Neural progenitor cell (in vitro differentiated cells): ENCODE measurements around the gene RPTOR. TPM values are rescaled to one million over a fixed set of nuclear protein-coding genes. Genes with fewer than 3 reads are reported as not detected.

Experiments used
- DNase-seq: peaks from one replicate; pipeline ENCODE4 v3.0.0-alpha.2; 2016; ENCODE audit warnings: low spot score
- H2AFZ ChIP-seq: fragments of 200-600 bp; sonication (generic); replicated peaks from 2 replicates; pipeline ENCODE4 v1.6.1; 2016; ENCODE audit warnings: antibody characterized with exemption
- H3F3A ChIP-seq: fragments of 200-600 bp; sonication (generic); 2 replicates; pipeline ENCODE4 v1.6.1; 2016; ENCODE audit warnings: antibody characterized with exemption, low read depth
- H3K27ac ChIP-seq: fragments of 200-600 bp; sonication (generic); 2 replicates; pipeline ENCODE4 v1.5.1; 2016; ENCODE audit warnings: mild to moderate bottlenecking
- H3K27me3 ChIP-seq: fragments of 200-600 bp; sonication (generic); 2 replicates; pipeline ENCODE4 v1.6.1; 2016; ENCODE audit warnings: mild to moderate bottlenecking, moderate library complexity
- H3K36me3 ChIP-seq: fragments of 200-600 bp; sonication (generic); 2 replicates; pipeline ENCODE4 v1.5.1; 2016
- H3K4me1 ChIP-seq: fragments of 200-600 bp; sonication (generic); 2 replicates; pipeline ENCODE4 v1.6.1; 2016; ENCODE audit warnings: mixed run types
- H3K4me2 ChIP-seq: fragments of 200-600 bp; sonication (generic); 2 replicates; pipeline ENCODE4 v1.6.1; 2016
- H3K4me3 ChIP-seq: fragments of 200-600 bp; sonication (generic); 2 replicates; pipeline ENCODE4 v1.5.1; 2016
- H3K79me2 ChIP-seq: fragments of 200-600 bp; sonication (generic); 2 replicates; pipeline ENCODE4 v1.6.1; 2016; ENCODE audit warnings: low read depth
- H3K9ac ChIP-seq: fragments of 200-600 bp; sonication (generic); 2 replicates; pipeline ENCODE4 v1.6.1; 2016
- H3K9me3 ChIP-seq: fragments of 200-600 bp; sonication (generic); 2 replicates; pipeline ENCODE4 v1.5.1; 2016; ENCODE audit warnings: low read depth
- H4K20me1 ChIP-seq: fragments of 200-600 bp; sonication (generic); 2 replicates; pipeline ENCODE4 v1.6.1; 2016; ENCODE audit warnings: low read depth
- H3K27ac Mint-ChIP-seq: 3 replicates; pipeline ENCODE4 v1.8.0; 2021; ENCODE audit warnings: mixed read lengths
- H3K27me3 Mint-ChIP-seq: 2 replicates; pipeline ENCODE4 v1.8.0; 2022; ENCODE audit warnings: low read depth, mild to moderate bottlenecking, inconsistent platforms, moderate library complexity, mixed read lengths; ENCODE audit not compliant: insufficient read depth
- H3K36me3 Mint-ChIP-seq: 3 replicates; pipeline ENCODE4 v1.8.0; 2021; ENCODE audit warnings: mixed read lengths
- H3K4me1 Mint-ChIP-seq: 3 replicates; pipeline ENCODE4 v1.8.0; 2021; ENCODE audit warnings: mixed read lengths
- H3K4me3 Mint-ChIP-seq: 3 replicates; pipeline ENCODE4 v1.8.0; 2021; ENCODE audit warnings: mild to moderate bottlenecking, moderate library complexity, mixed read lengths
- H3K9me3 Mint-ChIP-seq: 3 replicates; pipeline ENCODE4 v1.8.0; 2020; ENCODE audit warnings: mixed read lengths
- EZH2 ChIP-seq: fragments of 200-600 bp; sonication (generic); IDR thresholded peaks from 2 replicates; pipeline ENCODE4 v1.6.1; 2017; ENCODE audit warnings: antibody characterized with exemption, mild to moderate bottlenecking, moderate library complexity
- EZH2phosphoT487 ChIP-seq: fragments of 200-600 bp; sonication (generic); IDR thresholded peaks from 2 replicates; pipeline ENCODE4 v1.6.1; 2017; ENCODE audit warnings: antibody characterized with exemption
- total RNA-seq: library from RNA; depleted of rRNA; stranded (reverse); fragments of >200 nt; gene quantifications from 2 replicates; pipeline ENCODE4 v1.2.3, GENCODE V29; 2015; ENCODE audit warnings: low replicate concordance
- TF ChIP-seq, protein P1 (sequence below): fragments of 200-600 bp; sonication (generic); IDR thresholded peaks from 2 replicates; pipeline ENCODE4 v1.5.1; 2017; ENCODE audit warnings: antibody characterized with exemption, mild to moderate bottlenecking

RPTOR gene
- total RNA-seq, 1 donor from 2014 or later: 7.4 TPM

- H3K4me3 ChIP-seq: no peak overlapping the region
- TF ChIP-seq, protein P1, sequence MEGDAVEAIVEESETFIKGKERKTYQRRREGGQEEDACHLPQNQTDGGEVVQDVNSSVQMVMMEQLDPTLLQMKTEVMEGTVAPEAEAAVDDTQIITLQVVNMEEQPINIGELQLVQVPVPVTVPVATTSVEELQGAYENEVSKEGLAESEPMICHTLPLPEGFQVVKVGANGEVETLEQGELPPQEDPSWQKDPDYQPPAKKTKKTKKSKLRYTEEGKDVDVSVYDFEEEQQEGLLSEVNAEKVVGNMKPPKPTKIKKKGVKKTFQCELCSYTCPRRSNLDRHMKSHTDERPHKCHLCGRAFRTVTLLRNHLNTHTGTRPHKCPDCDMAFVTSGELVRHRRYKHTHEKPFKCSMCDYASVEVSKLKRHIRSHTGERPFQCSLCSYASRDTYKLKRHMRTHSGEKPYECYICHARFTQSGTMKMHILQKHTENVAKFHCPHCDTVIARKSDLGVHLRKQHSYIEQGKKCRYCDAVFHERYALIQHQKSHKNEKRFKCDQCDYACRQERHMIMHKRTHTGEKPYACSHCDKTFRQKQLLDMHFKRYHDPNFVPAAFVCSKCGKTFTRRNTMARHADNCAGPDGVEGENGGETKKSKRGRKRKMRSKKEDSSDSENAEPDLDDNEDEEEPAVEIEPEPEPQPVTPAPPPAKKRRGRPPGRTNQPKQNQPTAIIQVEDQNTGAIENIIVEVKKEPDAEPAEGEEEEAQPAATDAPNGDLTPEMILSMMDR: no peak
- TF ChIP-seq EZH2phosphoT487 (no peak), EZH2 (no peak)
- H3K9me3 ChIP-seq: no peaks in the 10 kb centered on the region
- Mint-ChIP-seq H3K4me1 (no peaks in the 10 kb centered on the region), H3K36me3 (peaks cover 10% of the 10 kb centered on the region), H3K27me3 (no peaks in the 10 kb centered on the region), H3K4me3 (no peak overlapping the region), H3K27ac (no peak overlapping the region), H3K9me3 (no peaks in the 10 kb centered on the region)
- H3K36me3 ChIP-seq: no peaks in the 10 kb centered on the region
- DNase-seq: no peak
- H3K4me1 ChIP-seq: no peaks in the 10 kb centered on the region
- H3K9ac ChIP-seq: no peak overlapping the region
- H4K20me1 ChIP-seq: no peaks in the 10 kb centered on the region
- H3K4me2 ChIP-seq: no peak overlapping the region
- no peak overlapping the region for H2AFZ ChIP-seq
- H3K27ac ChIP-seq: no peak overlapping the region
- no peaks in the 10 kb centered on the region for H3F3A ChIP-seq
- no peaks in the 10 kb centered on the region for H3K27me3 ChIP-seq
- no peaks in the 10 kb centered on the region for H3K79me2 ChIP-seq
Measured at GRCh38 chr17:80760511-80760911, 215.9 kb downstream of the RPTOR start.

DNA sequence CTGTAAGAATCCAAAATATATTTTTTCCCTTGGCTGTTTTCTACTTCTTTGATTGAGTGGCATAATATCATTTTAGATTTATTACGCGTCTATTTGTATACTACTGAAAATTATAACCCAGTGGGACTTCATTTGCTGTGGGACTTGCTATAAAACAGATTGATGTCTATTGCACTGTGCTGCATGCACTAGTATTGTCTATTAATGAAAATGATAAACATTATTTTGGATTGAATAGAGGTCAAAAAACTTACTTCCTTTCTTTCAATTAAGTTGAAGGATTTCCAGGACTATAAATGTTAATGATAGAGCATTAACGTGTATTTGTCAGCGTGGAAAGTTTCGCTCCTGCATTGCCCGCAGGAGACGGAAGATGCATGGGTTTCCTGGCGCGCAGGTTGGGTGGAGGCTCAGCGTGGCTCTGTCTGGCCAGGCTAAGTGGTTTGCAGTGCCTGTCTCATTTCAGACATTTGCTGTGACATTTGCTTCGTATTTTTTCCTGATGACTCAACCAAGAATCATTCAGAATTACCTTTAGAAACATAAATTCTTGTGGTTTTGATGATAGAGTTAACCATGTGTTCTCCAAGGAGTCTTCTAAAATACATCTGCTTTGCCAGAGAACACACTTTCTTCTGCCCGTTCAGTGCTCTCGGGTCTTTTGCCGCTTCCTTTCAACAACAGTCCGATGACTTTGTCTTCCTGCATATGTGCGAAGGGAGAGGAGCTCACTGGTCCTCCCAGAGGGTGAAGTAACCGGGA is 216.7 kb downstream of the RPTOR start:
- Histone ChIP-seq H3K4me1 (no peaks in the 10 kb centered on the region), H3K36me3 (no peaks in the 10 kb centered on the region), H3K4me3 (no peak overlapping the region), H3K4me2 (no peak overlapping the region), H3F3A (no peaks in the 10 kb centered on the region), H3K79me2 (no peaks in the 10 kb centered on the region), H3K9me3 (no peaks in the 10 kb centered on the region), H3K27ac (no peak overlapping the region), H3K27me3 (no peaks in the 10 kb centered on the region), H3K9ac (no peak overlapping the region), H2AFZ (no peak overlapping the region), H4K20me1 (no peaks in the 10 kb centered on the region)
- DNase-seq: no peak
- Mint-ChIP-seq H3K36me3 (peaks cover 5% of the 10 kb centered on the region), H3K27ac (no peak overlapping the region), H3K4me1 (no peaks in the 10 kb centered on the region), H3K9me3 (no peaks in the 10 kb centered on the region), H3K4me3 (no peak overlapping the region), H3K27me3 (no peaks in the 10 kb centered on the region)
- TF ChIP-seq EZH2: no peak
- TF ChIP-seq, protein P1: no peak
- no peak for TF ChIP-seq EZH2phosphoT487

GRCh38 chr17:80762076-80762475 is 217.4 kb downstream of the RPTOR start:
- no peak overlapping the region for H3K4me3 ChIP-seq
- H3K27me3 ChIP-seq: no peaks in the 10 kb centered on the region
- H3K9me3 ChIP-seq: no peaks in the 10 kb centered on the region
- H3F3A ChIP-seq: no peaks in the 10 kb centered on the region
- DNase-seq: no peak
- no peaks in the 10 kb centered on the region for H3K4me1 ChIP-seq
- no peaks in the 10 kb centered on the region for H3K36me3 ChIP-seq
- Mint-ChIP-seq H3K36me3 (peaks cover 4% of the 10 kb centered on the region), H3K9me3 (no peaks in the 10 kb centered on the region), H3K27ac (no peak overlapping the region), H3K27me3 (no peaks in the 10 kb centered on the region), H3K4me3 (no peak overlapping the region), H3K4me1 (no peaks in the 10 kb centered on the region)
- H3K79me2 ChIP-seq: no peaks in the 10 kb centered on the region
- TF ChIP-seq EZH2phosphoT487: no peak
- TF ChIP-seq, protein P1: no peak
- no peak for TF ChIP-seq EZH2
- no peaks in the 10 kb centered on the region for H4K20me1 ChIP-seq
- no peak overlapping the region for H2AFZ ChIP-seq
- H3K27ac ChIP-seq: no peak overlapping the region
- no peak overlapping the region for H3K4me2 ChIP-seq
- H3K9ac ChIP-seq: no peak overlapping the region
